KMS-11 (cell line): ENCODE measurements around the gene SLC6A18.

ENCODE experiments used
- H2AFZ ChIP-seq: fragments of 200-600 bp; sonication (generic); 2 replicates; pipeline ENCODE4 v1.6.1; 2016; ENCODE audit warnings: antibody characterized with exemption, mixed run types, low read depth
- H3K27ac ChIP-seq: fragments of 200-600 bp; sonication (generic); 2 replicates; pipeline ENCODE4 v1.6.1; 2016; ENCODE audit warnings: mild to moderate bottlenecking, mixed run types
- H3K27me3 ChIP-seq: fragments of 200-600 bp; sonication (generic); 2 replicates; pipeline ENCODE4 v1.6.1; 2017; ENCODE audit warnings: mild to moderate bottlenecking, low read depth, mixed run types, moderate library complexity; ENCODE audit not compliant: insufficient read depth
- H3K36me3 ChIP-seq: fragments of 200-600 bp; sonication (generic); 2 replicates; pipeline ENCODE4 v1.6.1; 2017; ENCODE audit warnings: mild to moderate bottlenecking, mixed run types; ENCODE audit not compliant: insufficient read depth
- H3K4me1 ChIP-seq: fragments of 200-600 bp; sonication (generic); 2 replicates; pipeline ENCODE4 v1.6.1; 2016; ENCODE audit warnings: mild to moderate bottlenecking, low read depth, mixed run types; ENCODE audit not compliant: poor library complexity, severe bottlenecking
- H3K4me2 ChIP-seq: fragments of 200-600 bp; sonication (generic); 2 replicates; pipeline ENCODE4 v1.7.0; 2016; ENCODE audit warnings: mild to moderate bottlenecking, mixed run types
- H3K4me3 ChIP-seq: fragments of 200-600 bp; sonication (generic); IDR thresholded peaks from 2 replicates; pipeline ENCODE4 v1.6.1; 2017; ENCODE audit warnings: low read depth, low read length, mixed read lengths; ENCODE audit not compliant: insufficient read depth
- H3K79me2 ChIP-seq: fragments of 200-600 bp; sonication (generic); 2 replicates; pipeline ENCODE4 v1.6.1; 2016; ENCODE audit warnings: low read depth, mixed run types; ENCODE audit not compliant: insufficient read depth
- H3K9ac ChIP-seq: fragments of 200-600 bp; sonication (generic); 2 replicates; pipeline ENCODE4 v1.6.1; 2016; ENCODE audit warnings: mild to moderate bottlenecking, mixed run types
- H4K20me1 ChIP-seq: fragments of 200-600 bp; sonication (generic); 2 replicates; pipeline ENCODE4 v1.6.1; 2016; ENCODE audit warnings: mild to moderate bottlenecking, mixed run types; ENCODE audit not compliant: insufficient read depth
- CTCF ChIP-seq: fragments of 200-600 bp; sonication (generic); conservative IDR thresholded peaks from 2 replicates; pipeline ENCODE4 v1.6.1; 2017; ENCODE audit warnings: low read depth, mild to moderate bottlenecking, antibody characterized with exemption, low read length, moderate library complexity, mixed read lengths

The SLC6A18 gene

DNA sequence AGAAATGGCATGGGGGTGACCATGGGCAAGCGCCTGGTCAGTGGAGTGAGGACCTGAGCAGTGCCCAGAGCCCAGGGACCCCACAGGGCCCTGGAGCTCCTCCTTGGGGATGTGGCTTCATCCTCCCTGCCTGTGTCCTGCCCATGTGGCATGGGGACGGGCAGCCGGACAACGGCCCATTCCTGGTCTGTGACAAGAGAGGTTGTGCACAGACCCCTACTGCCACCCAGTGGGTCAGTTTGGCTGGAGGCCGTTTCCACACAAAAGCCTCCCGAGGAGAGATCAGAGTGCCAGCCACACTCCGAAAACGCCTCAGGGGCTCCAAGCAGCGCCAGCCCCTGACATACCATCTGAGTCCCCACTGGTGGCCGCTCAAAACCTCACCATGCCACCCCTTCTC lies 19.8 kb downstream of the SLC6A18 start:
- TF ChIP-seq CTCF = no peak
- Histone ChIP-seq H3K27me3 (peaks cover 9% of the 10 kb centered on the region; the same call in 1 of the 2 replicates), H3K79me2 (no peaks in the 10 kb centered on the region), H3K27ac (no peak overlapping the region), H3K4me1 (peaks cover 4% of the 10 kb centered on the region), H3K4me2 (no peak overlapping the region), H3K9ac (no peak overlapping the region), H3K4me3 (no peak overlapping the region), H2AFZ (no peak overlapping the region), H4K20me1 (no peaks in the 10 kb centered on the region), H3K36me3 (no peaks in the 10 kb centered on the region)

- no peak for TF ChIP-seq CTCF
- Histone ChIP-seq H3K4me3 (no peak overlapping the region), H3K27me3 (peaks cover 9% of the 10 kb centered on the region; the same call in 1 of the 2 replicates), H3K9ac (no peak overlapping the region), H2AFZ (no peak overlapping the region), H4K20me1 (no peaks in the 10 kb centered on the region), H3K36me3 (no peaks in the 10 kb centered on the region), H3K27ac (no peak overlapping the region), H3K4me2 (no peak overlapping the region), H3K79me2 (no peaks in the 10 kb centered on the region), H3K4me1 (peaks cover 4% of the 10 kb centered on the region)
These were observed 20.9 kb downstream of the SLC6A18 start for GRCh38 chr5:1245905-1246576.

DNA sequence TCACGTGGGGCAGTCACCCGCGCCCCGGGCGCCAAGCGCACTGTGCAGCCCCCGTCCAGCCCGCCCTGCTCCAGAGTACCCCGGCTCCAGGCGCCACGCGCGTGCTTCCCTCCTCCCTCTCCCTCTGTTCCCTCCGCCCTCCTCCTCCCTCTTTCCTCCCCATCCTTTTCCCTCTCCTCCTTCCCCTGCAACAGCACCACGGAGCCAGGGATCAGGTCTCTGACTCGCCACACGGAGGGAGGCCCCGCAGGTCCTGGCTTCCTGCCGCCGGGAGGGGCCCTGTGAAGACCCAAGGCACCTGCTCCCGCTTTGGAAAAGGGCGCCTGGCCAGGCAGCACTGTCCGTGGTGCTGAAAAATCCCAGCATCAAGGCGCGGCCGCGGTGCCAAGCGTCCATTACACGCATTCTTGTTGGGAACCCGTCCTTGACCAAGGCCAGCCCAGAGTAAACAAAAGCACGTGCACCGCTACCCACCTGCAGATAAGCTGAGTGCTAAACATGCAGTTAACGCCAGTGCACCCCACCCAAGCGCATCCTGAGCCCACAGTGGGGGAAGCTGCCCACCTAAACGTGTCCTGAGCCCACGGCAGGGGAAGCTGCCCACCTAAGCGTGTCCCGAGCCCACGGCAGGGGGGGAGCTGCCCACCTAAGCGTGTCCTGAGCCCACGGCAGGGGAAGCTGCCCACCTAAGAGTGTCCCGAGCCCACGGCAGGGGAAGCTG lies 21.7 kb downstream of the SLC6A18 start:
- no peak overlapping the region for H3K27ac ChIP-seq
- no peak overlapping the region for H3K4me2 ChIP-seq
- no peaks in the 10 kb centered on the region for H4K20me1 ChIP-seq
- no peak for TF ChIP-seq CTCF
- no peaks in the 10 kb centered on the region for H3K36me3 ChIP-seq
- no peak overlapping the region for H3K4me3 ChIP-seq
- no peaks in the 10 kb centered on the region for H3K79me2 ChIP-seq
- peaks cover 9% of the 10 kb centered on the region; the same call in 1 of the 2 replicates for H3K27me3 ChIP-seq
- peaks cover 4% of the 10 kb centered on the region for H3K4me1 ChIP-seq
- no peak overlapping the region for H3K9ac ChIP-seq
- H2AFZ ChIP-seq = no peak overlapping the region

DNA sequence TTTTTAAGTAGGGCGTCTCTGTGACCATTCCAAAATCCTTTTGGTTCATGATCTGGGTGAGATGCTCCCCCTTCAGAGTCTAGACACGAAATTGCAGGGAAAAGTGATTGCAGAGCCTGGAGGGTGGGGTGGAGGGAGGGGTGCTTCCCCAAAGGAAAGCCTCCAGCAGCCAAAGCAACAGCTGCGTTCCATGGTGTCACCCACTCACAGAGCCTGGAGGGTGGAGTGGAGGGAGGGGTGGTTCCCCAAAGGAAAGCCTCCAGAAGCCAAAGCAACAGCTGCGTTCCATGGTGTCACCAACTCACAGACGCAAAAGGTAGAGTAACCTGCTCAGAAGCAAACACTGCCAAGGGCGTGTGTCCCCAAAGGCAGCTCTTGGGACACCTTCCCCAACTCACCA lies 22.6 kb downstream of the SLC6A18 start:
- H4K20me1 ChIP-seq = no peaks in the 10 kb centered on the region
- no peaks in the 10 kb centered on the region for H3K36me3 ChIP-seq
- no peak overlapping the region for H3K4me3 ChIP-seq
- H2AFZ ChIP-seq = no peak overlapping the region
- H3K4me2 ChIP-seq = no peak overlapping the region
- no peaks in the 10 kb centered on the region for H3K79me2 ChIP-seq
- no peak overlapping the region for H3K27ac ChIP-seq
- peaks cover 9% of the 10 kb centered on the region; the same call in 1 of the 2 replicates for H3K27me3 ChIP-seq
- TF ChIP-seq CTCF = no peak
- H3K9ac ChIP-seq = no peak overlapping the region
- H3K4me1 ChIP-seq = peaks cover 4% of the 10 kb centered on the region
